Epithelial cell of alveolus of lung (primary cell): ENCODE measurements around the gene CUL4B. TPM values are rescaled to one million over a fixed set of nuclear protein-coding genes. Genes with fewer than 3 reads are reported as not detected.

Experiments
- total RNA-seq: library from RNA; depleted of rRNA; stranded (reverse); fragments of >200 nt; gene quantifications from 2 replicates; pipeline ENCODE4 v1.2.1, GENCODE V29; 2015

CUL4B gene
- total RNA-seq = 57.4 and 74.0 TPM in 2 replicates

GRCh38 chrX:120560842-120561633 lies at the start of gene CUL4B:
Gene CUL4B (minus strand): TSS chrX:120560962. CDS start chrX:120560638, 324 bp downstream.

GRCh38 chrX:120603707-120604360 lies 43.1 kb upstream of the CUL4B start, which contains the start of gene MCTS1:
Gene MCTS1 (plus strand): TSS chrX:120604101. CDS start chrX:120604237, 136 bp downstream.

Other genes with a start within 250 kb of the CUL4B start
- 0.24 and 0.65 TPM in 2 replicates for gene TMEM255A, start 249.5 kb downstream of the CUL4B start, total RNA-seq
- gene ATP1B4, start 198.9 kb downstream of the CUL4B start, total RNA-seq = not detected in 2 replicates
- 116 and 147 TPM in 2 replicates for gene LAMP2, start 91.7 kb downstream of the CUL4B start, total RNA-seq
- 40.9 and 50.7 TPM in 2 replicates for gene MCTS1, start 43.1 kb upstream of the CUL4B start, total RNA-seq
- 30.3 and 41.1 TPM in 2 replicates for gene C1GALT1C1, start 69.1 kb upstream of the CUL4B start, total RNA-seq